ENCODE results near the gene MYO18A. TPM values are rescaled to one million over a fixed set of nuclear protein-coding genes. Genes with fewer than 3 reads are reported as not detected.
"Not testable (repeated sequence)": the region's sequence is repeated elsewhere in the genome, so short reads cannot be mapped to it uniquely, and the experiment has no call there.

Gene MYO18A
- total RNA-seq, 2 experiments from 2014 or later, result 27.5 to 29.6 TPM

GRCh38 chr17:29108823-29109476 lies 71.2 kb downstream of the MYO18A start:
- ChIA-PET POLR2A (no interaction called here), CTCF (interaction anchor here (1.1 to 21.5 kb wide), 4 partner anchors 8 to 156 kb away, joined by 4 to 405 read pairs (median 36); no protein-coding TSS in a partner anchor)

GRCh38 chr17:29107933-29108822 lies 72.0 kb downstream of the MYO18A start:
- ChIA-PET POLR2A (no interaction called here), CTCF (interaction anchor here (0.6 to 6.6 kb wide), 4 partner anchors 9 to 143 kb away, joined by 3 to 68 read pairs (median 4); no protein-coding TSS in a partner anchor)

- ChIA-PET CTCF (interaction anchor here (1.0 kb wide), 1 partner anchor 10 kb away, joined by 4 read pairs; no protein-coding TSS in a partner anchor), POLR2A (interaction anchor here (0.7 kb wide), 1 partner anchor 1303 kb away, joined by 17 read pairs; no protein-coding TSS in a partner anchor)
These were observed 73.1 kb downstream of the MYO18A start for GRCh38 chr17:29107084-29107483.

- POLR2A ChIA-PET, result no interaction called here
- CTCF ChIA-PET, result interaction anchor here (5.2 kb wide), 1 partner anchor 9 kb away, joined by 23 read pairs; no protein-coding TSS in a partner anchor
These were observed 76.9 kb downstream of the MYO18A start for GRCh38 chr17:29103341-29103740.

- POLR2A ChIA-PET, result no interaction called here
- CTCF ChIA-PET, result interaction anchor here (5.2 kb wide), 1 partner anchor 10 kb away, joined by 23 read pairs; no protein-coding TSS in a partner anchor
These were observed 77.4 kb downstream of the MYO18A start for GRCh38 chr17:29102741-29103181.

- ChIA-PET POLR2A (no interaction called here), CTCF (interaction anchor here (0.5 to 5.2 kb wide), 5 partner anchors 11 to 351 kb away, joined by 3 to 23 read pairs (median 4); no protein-coding TSS in a partner anchor)
These were observed 78.2 kb downstream of the MYO18A start for GRCh38 chr17:29102046-29102445.

- ChIA-PET POLR2A (no interaction called here), CTCF (interaction anchor here (1.7 to 5.2 kb wide), 3 partner anchors 12 to 17 kb away, joined by 4 to 23 read pairs (median 13); no protein-coding TSS in a partner anchor)
These were observed 79.9 kb downstream of the MYO18A start for GRCh38 chr17:29100296-29100695.

- ChIA-PET CTCF (interaction anchor here (5.2 kb wide), 1 partner anchor 13 kb away, joined by 23 read pairs; no protein-coding TSS in a partner anchor), POLR2A (no interaction called here)
These were observed 80.7 kb downstream of the MYO18A start for GRCh38 chr17:29099527-29099926.

GRCh38 chr17:29096094-29096493 lies 84.1 kb downstream of the MYO18A start:
- ChIA-PET POLR2A (no interaction called here), CTCF (interaction anchor here (0.9 kb wide), 1 partner anchor 131 kb away, joined by 3 read pairs; no protein-coding TSS in a partner anchor)

- CTCF ChIA-PET, result interaction anchor here (0.9 kb wide), 1 partner anchor 130 kb away, joined by 3 read pairs; no protein-coding TSS in a partner anchor
These were observed 84.8 kb downstream of the MYO18A start for GRCh38 chr17:29095439-29095838.

GRCh38 chr17:29094101-29094708 lies 86.0 kb downstream of the MYO18A start:
- ChIA-PET POLR2A (no interaction called here), CTCF (no interaction called here)

More at GRCh38 chr17:29095439-29095838, 84.8 kb downstream of the MYO18A start:
- POLR2A ChIA-PET, result no interaction called here

GRCh38 chr17:29093090-29093871 lies 86.9 kb downstream of the MYO18A start:
- POLR2A ChIA-PET, result no interaction called here
- CTCF ChIA-PET, result no interaction called here

GRCh38 chr17:29091606-29092289 lies 88.5 kb downstream of the MYO18A start:
- ChIA-PET CTCF (interaction anchor here (1.0 to 1.8 kb wide), 3 partner anchors 10 to 25 kb away, joined by 4 to 6 read pairs (median 6); no protein-coding TSS in a partner anchor), POLR2A (no interaction called here)

- ChIA-PET POLR2A (no interaction called here), CTCF (interaction anchor here (1.0 to 1.8 kb wide), 3 partner anchors 9 to 26 kb away, joined by 4 to 6 read pairs (median 6); no protein-coding TSS in a partner anchor)
These were observed 89.2 kb downstream of the MYO18A start for GRCh38 chr17:29090750-29091605.

GRCh38 chr17:29090108-29090507 lies 90.1 kb downstream of the MYO18A start:
- ChIA-PET POLR2A (no interaction called here), CTCF (no interaction called here)

GRCh38 chr17:29089601-29090044 lies 90.6 kb downstream of the MYO18A start:
- CTCF ChIA-PET, result no interaction called here
- POLR2A ChIA-PET, result no interaction called here

GRCh38 chr17:29088782-29089181 lies 91.4 kb downstream of the MYO18A start:
- CTCF ChIA-PET, POLR2A ChIA-PET: not testable (repeated sequence)

All from activated CD8-positive, alpha-beta memory T cell treated with anti-CD3 and anti-CD28 coated beads for 36 hours (primary cell).